Stimulated activated naive CD4-positive, alpha-beta T cell treated with Interleukin-2 at 50 U/mL for 16 hours (primary cell): ENCODE results near the gene TSSK3.

ENCODE experiments used
- DNase-seq: peaks from one replicate; lab custom pipeline; 2025; lab: John Stamatoyannopoulos, UW

The TSSK3 gene

DNA sequence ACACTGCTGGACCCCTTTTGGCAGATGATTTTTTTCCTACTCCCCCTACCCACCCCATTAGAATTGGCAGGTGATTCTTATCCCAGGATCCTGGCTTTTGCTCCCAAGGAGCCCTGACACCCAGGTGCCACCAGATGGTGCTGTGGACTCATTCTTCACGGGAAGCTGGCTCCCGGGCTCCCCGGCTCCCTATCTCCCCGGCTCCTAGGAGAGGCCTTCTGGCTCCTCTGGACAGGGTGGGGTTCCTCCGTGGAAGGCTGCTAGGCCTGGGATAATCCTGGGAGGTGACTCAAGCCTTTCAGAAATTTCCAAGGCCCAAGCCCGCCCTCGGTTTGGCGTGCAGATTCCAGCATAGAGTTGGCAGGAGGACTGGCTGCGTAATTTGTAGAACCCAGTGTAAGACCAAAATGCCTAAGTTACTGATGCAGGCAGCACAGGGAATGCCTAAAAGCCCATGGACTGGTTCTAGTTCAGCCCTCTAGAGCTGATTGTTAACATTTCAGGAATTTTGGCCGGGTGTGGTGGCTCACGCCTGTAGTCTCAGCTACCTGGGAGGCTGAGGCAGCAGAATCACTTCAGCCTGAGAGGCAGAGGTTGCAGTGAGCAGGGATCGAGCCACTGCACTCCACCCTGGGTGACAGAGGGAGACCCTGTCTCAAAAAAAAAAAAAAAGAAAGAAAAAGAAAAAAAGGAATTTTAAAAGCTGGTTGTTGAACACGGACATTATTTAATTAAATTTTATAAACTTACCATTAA is 38.7 kb downstream of the TSSK3 start:
- peak; percentile 20 for DNase-seq

DNA sequence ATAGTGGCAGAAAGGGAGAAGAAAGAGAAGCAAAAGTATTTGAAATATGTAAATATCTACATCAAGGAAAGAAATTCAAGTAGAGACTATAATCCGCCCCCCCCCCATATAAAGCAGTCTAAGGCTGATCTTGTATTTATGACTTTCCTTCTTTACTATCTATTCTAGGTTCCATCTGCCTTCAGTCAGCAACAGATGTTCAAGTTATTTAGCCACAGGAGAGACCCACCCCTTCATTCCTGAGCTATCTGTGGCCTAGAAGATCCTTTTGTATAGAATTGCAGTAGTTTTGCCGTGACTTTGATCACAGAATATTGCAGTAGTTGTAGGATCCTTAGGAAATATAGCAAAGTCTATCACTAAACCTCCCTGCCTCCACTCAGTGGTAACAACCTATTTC is 42.6 kb downstream of the TSSK3 start:
- DNase-seq, result no peak

DNA sequence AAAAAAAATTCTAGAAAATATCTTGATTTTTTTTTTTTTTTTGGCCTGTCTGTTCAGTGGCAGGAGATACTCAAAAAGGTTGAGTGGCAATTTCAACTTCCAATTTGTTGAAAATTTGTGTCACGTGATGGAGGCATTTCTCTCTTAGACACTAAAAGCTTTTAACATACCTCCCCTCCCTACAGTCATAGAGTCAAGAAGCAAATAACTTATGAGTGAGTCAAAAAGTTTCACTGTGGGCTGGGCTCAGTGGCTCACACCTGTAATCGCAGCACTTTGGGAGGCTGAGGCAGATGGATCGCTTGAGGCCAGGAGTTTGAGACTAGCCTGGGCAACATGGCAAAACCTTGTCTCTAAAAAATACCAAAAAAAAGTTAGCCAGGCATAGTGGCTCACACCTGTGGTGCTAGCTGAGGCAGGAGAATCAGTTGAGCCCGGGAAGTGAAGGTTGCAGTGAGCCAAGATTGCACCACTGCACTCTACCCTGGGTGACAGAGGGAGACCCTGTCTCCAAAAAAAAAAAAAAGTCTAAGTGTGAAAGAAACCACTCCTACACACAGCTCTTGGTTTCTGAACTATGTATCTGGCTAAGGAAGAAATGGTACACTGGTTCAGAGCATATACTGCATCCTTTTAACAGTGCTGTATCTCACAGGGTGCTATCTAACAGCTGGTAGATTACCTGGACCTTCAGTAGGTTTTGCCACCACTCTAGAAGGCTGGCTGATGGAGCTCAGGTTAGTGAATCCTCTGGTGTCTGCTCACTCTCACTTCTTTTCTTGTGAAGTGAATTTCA is 43.5 kb downstream of the TSSK3 start:
- no peak for DNase-seq

DNA sequence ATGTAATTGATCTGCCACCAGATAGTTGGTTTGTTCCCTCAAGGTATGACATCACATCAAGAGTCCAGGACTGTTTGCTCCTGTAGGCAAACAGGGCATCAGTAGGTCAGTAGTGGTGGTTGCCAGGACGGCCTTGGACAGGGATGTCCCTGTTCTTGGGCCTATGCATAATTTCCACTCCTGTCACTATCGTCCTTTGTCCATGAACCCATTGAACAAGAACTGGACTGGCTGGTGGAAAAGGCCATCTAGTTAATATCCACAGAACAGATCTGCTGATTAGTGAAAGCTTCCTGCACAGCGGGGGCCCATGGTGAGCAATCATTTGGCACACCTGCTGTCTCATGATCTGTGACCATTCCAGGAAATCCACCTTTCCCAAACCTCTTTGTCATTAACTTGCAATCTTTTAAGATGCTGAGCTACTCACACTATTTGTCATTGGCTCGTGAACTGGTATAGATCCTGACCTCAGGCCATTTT is 44.3 kb downstream of the TSSK3 start:
- no peak for DNase-seq

DNA sequence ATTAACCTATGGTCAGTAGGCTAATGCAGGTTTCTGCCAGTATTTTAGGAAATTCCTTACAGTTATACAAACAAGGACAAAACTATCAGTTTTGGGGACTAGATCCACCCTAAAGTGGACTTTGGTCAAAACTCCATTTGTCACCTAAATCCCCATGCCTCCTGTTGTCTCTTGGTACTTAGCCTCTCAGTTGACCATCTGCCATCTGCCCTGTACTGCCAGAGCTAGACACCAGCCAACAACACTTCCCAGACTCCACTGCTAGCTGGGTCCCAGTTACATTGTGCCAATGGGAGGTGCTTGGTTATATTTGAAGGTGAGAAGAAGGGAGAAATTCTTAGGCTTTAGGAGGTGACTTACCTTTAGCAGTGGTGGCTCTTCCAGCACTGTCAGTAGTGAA is 48.9 kb downstream of the TSSK3 start:
- no peak for DNase-seq

DNA sequence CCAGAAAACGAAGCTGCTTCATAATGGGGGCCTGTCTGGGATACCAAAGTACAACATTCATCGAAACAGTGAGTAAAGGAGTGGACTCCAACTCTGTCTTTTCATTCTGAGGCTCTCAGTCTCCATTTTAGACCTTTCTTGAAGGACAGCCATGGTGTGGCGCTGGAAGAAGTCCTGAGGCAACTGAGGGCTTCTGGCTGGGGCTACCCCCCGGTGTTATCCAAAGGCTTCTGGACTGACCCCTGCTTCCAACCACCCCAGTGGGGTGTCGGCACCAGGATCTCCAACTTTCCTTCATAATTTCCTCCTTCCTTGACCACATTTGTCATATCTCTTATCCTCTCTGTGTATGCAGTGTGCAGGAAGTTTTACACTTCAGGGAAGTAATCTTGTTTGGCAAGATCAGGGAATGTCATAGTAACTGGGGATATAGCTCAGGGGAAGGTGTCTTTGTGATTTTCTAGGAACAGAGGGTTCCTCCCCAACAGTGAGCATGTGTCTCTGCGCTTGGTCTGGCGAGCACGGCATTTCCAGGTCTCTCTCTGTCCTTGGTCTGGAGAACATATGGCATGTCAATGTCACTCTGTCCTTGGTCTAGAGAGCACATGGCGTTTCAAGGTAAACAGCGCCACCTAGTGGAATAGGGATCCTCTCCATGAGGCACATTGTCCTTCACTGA is 51.3 kb downstream of the TSSK3 start:
- DNase-seq, result peak; percentile 57
